MCF 10A (cell line): Measurements from ENCODE around the gene TBC1D10A. TPM values are rescaled to one million over a fixed set of nuclear protein-coding genes. Genes with fewer than 3 reads are reported as not detected.

Source experiments
- BruUV-seq: library from RNA; stranded (reverse); fragments of 400-500 nt; replicated peaks from 2 replicates; lab custom pipeline; 2021; lab: Mats Ljungman, UMichigan
- CTCF ChIA-PET: fragments of 300-600 bp; sonication (Branson Sonifier 250); formaldehyde crosslinking; extraction: SDS; loops from one replicate; lab custom pipeline; 2021; ENCODE audit warnings: antibody characterized with exemption, inconsistent platforms; lab: Yijun Ruan, JAX
- POLR2A ChIA-PET: fragments of 300-600, 350-650 bp; sonication (Branson Sonifier 250); formaldehyde crosslinking; extraction: SDS; loops from one replicate; lab custom pipeline; 2020; ENCODE audit warnings: antibody characterized with exemption, inconsistent platforms; lab: Yijun Ruan, JAX
- DNase-seq: peaks from one replicate; pipeline ENCODE4 v3.0.0-alpha.2; 2018; ENCODE audit not compliant: unreplicated experiment
- H3K27ac Mint-ChIP-seq: one replicate; pipeline ENCODE4 v1.8.0; 2022; ENCODE audit warnings: mild to moderate bottlenecking, low read depth, mixed read lengths; ENCODE audit not compliant: unreplicated experiment
- H3K27me3 Mint-ChIP-seq: one replicate; pipeline ENCODE4 v1.8.0; 2022; ENCODE audit warnings: mixed read lengths; ENCODE audit not compliant: insufficient read depth, unreplicated experiment
- H3K36me3 Mint-ChIP-seq: one replicate; pipeline ENCODE4 v1.8.0; 2022; ENCODE audit warnings: mild to moderate bottlenecking, moderate library complexity, mixed read lengths; ENCODE audit not compliant: insufficient read depth, unreplicated experiment
- H3K4me1 Mint-ChIP-seq: one replicate; pipeline ENCODE4 v1.8.0; 2022; ENCODE audit warnings: mixed read lengths; ENCODE audit not compliant: insufficient read depth, unreplicated experiment
- H3K4me3 Mint-ChIP-seq: one replicate; pipeline ENCODE4 v1.8.0; 2022; ENCODE audit warnings: mild to moderate bottlenecking, moderate library complexity, mixed read lengths; ENCODE audit not compliant: unreplicated experiment
- H3K9me3 Mint-ChIP-seq: one replicate; pipeline ENCODE4 v1.8.0; 2022; ENCODE audit warnings: mixed read lengths; ENCODE audit not compliant: unreplicated experiment
- CTCF ChIP-seq: fragments of 200-600 bp; IDR thresholded peaks from one replicate; pipeline ENCODE4 v1.8.0; 2022; ENCODE audit warnings: antibody characterized with exemption, mild to moderate bottlenecking; ENCODE audit not compliant: unreplicated experiment
- intact Hi-C: fragments of 100-400 bp; cut with micrococcal nuclease; formaldehyde crosslinking; loops from 2 replicates; pipeline ENCODE4 v1.14.1; 2022
- total RNA-seq: library from RNA; stranded (reverse); gene quantifications from 2 replicates; pipeline ENCODE4 v1.2.3, GENCODE V29; 2022

The TBC1D10A gene
- total RNA-seq, 1 experiment from 2014 or later = 11.1 TPM

GRCh38 chr22:30244066-30244465 is 82.7 kb downstream of the TBC1D10A start:
- BruUV-seq = no TSS peak
- ChIA-PET CTCF (interaction anchor here (0.9 to 1.7 kb wide), 2 partner anchors 19 to 135 kb away, joined by 4 to 8 read pairs; no protein-coding TSS in a partner anchor), POLR2A (no interaction called here)
- H3K36me3 Mint-ChIP-seq = peaks cover 6% of the 10 kb centered on the region
- no peak overlapping the region for H3K27ac Mint-ChIP-seq
- no peaks in the 10 kb centered on the region for H3K27me3 Mint-ChIP-seq
- peaks cover 30% of the 10 kb centered on the region for H3K4me1 Mint-ChIP-seq
- DNase-seq = no peak
- H3K9me3 Mint-ChIP-seq = no peaks in the 10 kb centered on the region
- intact Hi-C loops = no loop called here
- no peak overlapping the region for H3K4me3 Mint-ChIP-seq
- TF ChIP-seq CTCF = no peak

- TF ChIP-seq CTCF = no peak
- intact Hi-C loops = no loop called here
- ChIA-PET CTCF (interaction anchor here (0.9 to 1.7 kb wide), 2 partner anchors 19 to 135 kb away, joined by 4 to 8 read pairs; no protein-coding TSS in a partner anchor), POLR2A (no interaction called here)
- no TSS peak for BruUV-seq
- peaks cover 34% of the 10 kb centered on the region for H3K4me1 Mint-ChIP-seq
- no peak overlapping the region for H3K27ac Mint-ChIP-seq
- H3K9me3 Mint-ChIP-seq = no peaks in the 10 kb centered on the region
- peaks cover 6% of the 10 kb centered on the region for H3K36me3 Mint-ChIP-seq
- no peak overlapping the region for H3K4me3 Mint-ChIP-seq
- H3K27me3 Mint-ChIP-seq = no peaks in the 10 kb centered on the region
- no peak for DNase-seq
Measured at GRCh38 chr22:30243661-30244060, 83.1 kb downstream of the TBC1D10A start.

Other genes with a start within 250 kb of the TBC1D10A start
- not detected in 2 replicates for gene HORMAD2, start 246.5 kb downstream of the TBC1D10A start, total RNA-seq
- gene LIF, start 80.2 kb downstream of the TBC1D10A start, total RNA-seq = 9.5 and 19.3 TPM in 2 replicates
- not detected in 2 replicates for gene OSM, start 60.1 kb downstream of the TBC1D10A start, total RNA-seq
- 1.2 and 4.8 TPM in 2 replicates for gene CASTOR1, start 37.4 kb downstream of the TBC1D10A start, total RNA-seq
- 167 and 193 TPM in 2 replicates for gene SF3A1, start 30.0 kb upstream of the TBC1D10A start, total RNA-seq
- gene CCDC157, start 30.1 kb upstream of the TBC1D10A start, total RNA-seq = 1.1 and 1.7 TPM in 2 replicates
- gene RNF215, start 60.5 kb upstream of the TBC1D10A start, total RNA-seq = 18.4 and 19.6 TPM in 2 replicates
- gene SEC14L2, start 70.1 kb upstream of the TBC1D10A start, total RNA-seq = 20.0 and 29.1 TPM in 2 replicates
- gene MTFP1, start 98.8 kb upstream of the TBC1D10A start, total RNA-seq = 23.2 and 31.6 TPM in 2 replicates
- gene SEC14L3, start 145.1 kb upstream of the TBC1D10A start, total RNA-seq = not detected in 2 replicates
- gene SEC14L4, start 178.8 kb upstream of the TBC1D10A start, total RNA-seq = not detected in 2 replicates
- gene SEC14L6, start 219.8 kb upstream of the TBC1D10A start, total RNA-seq = not detected in 2 replicates
- not detected in 2 replicates for gene GAL3ST1, start 247.7 kb upstream of the TBC1D10A start, total RNA-seq